ENCODE results near the gene TRMT10A.

The TRMT10A gene

GRCh38 chr4:99563310-99564186 lies at the start of gene TRMT10A:
TSS of gene TRMT10A (minus strand) at chr4:99564039. CDS start at chr4:99559338, 4,701 bp downstream.
- DNase-seq: peak; percentile 75

- DNase-seq: no peak
Observed at GRCh38 chr4:99612704-99613103, 48.9 kb upstream of the TRMT10A start.

- no peak for DNase-seq
Observed at GRCh38 chr4:99612281-99612680, 48.4 kb upstream of the TRMT10A start.

- DNase-seq: no peak
Observed at GRCh38 chr4:99610605-99611175, 46.9 kb upstream of the TRMT10A start.

- no peak for DNase-seq
Observed at GRCh38 chr4:99608417-99608816, 44.6 kb upstream of the TRMT10A start.

GRCh38 chr4:99606716-99607115 lies 42.9 kb upstream of the TRMT10A start:
- no peak for DNase-seq

- DNase-seq: no peak
Observed at GRCh38 chr4:99594818-99595217, 31.0 kb upstream of the TRMT10A start.

- DNase-seq: no peak
Observed at GRCh38 chr4:99593781-99594641, 30.2 kb upstream of the TRMT10A start.

GRCh38 chr4:99591757-99592156 lies 27.9 kb upstream of the TRMT10A start:
- DNase-seq: no peak

- no peak for DNase-seq
Observed at GRCh38 chr4:99587803-99588202, 24.0 kb upstream of the TRMT10A start.

- no peak for DNase-seq
Observed at GRCh38 chr4:99587309-99587708, 23.5 kb upstream of the TRMT10A start.

- no peak for DNase-seq
Observed at GRCh38 chr4:99586797-99587196, 23.0 kb upstream of the TRMT10A start.

- no peak for DNase-seq
Observed at GRCh38 chr4:99586322-99586721, 22.5 kb upstream of the TRMT10A start.

GRCh38 chr4:99585516-99585915 lies 21.7 kb upstream of the TRMT10A start:
- DNase-seq: no peak

GRCh38 chr4:99578714-99579113 lies 14.9 kb upstream of the TRMT10A start:
- no peak for DNase-seq

GRCh38 chr4:99574530-99575324 lies 10.9 kb upstream of the TRMT10A start, which contains the start of gene MTTP:
TSS of gene MTTP (plus strand) at chr4:99574824. CDS start at chr4:99574910, 86 bp downstream.
- no peak for DNase-seq

GRCh38 chr4:99573735-99574368 lies 10.0 kb upstream of the TRMT10A start:
- DNase-seq: no peak

GRCh38 chr4:99572527-99573240 lies 8.8 kb upstream of the TRMT10A start:
- no peak for DNase-seq

- DNase-seq: no peak
Observed at GRCh38 chr4:99571883-99572282, 8.0 kb upstream of the TRMT10A start.

GRCh38 chr4:99564921-99565320 lies 1.1 kb upstream of the TRMT10A start:
- DNase-seq: peak; percentile 47

GRCh38 chr4:99552872-99553271 lies 11.0 kb downstream of the TRMT10A start:
- DNase-seq: no peak
